H9 (cell line): ENCODE results near the gene PTPN11. TPM values are rescaled to one million over a fixed set of nuclear protein-coding genes. Genes with fewer than 3 reads are reported as not detected.

ENCODE experiments used
- DNase-seq: peaks from one replicate; pipeline ENCODE4 v3.0.0-alpha.2; 2017
- H2AFZ ChIP-seq: one replicate; pipeline ENCODE4 v1.6.1; 2013; ENCODE audit warnings: mild to moderate bottlenecking, low read length, control low read depth, moderate library complexity
- H2AK5ac ChIP-seq: 2 replicates; pipeline ENCODE4 v1.6.1; 2013; ENCODE audit warnings: low read length, control low read depth, mixed read lengths; ENCODE audit not compliant: insufficient read length
- H2BK120ac ChIP-seq: one replicate; pipeline ENCODE4 v1.6.1; 2013; ENCODE audit warnings: low read depth, mild to moderate bottlenecking, low read length, control low read depth, inconsistent platforms; ENCODE audit not compliant: poor library complexity, severe bottlenecking
- H2BK12ac ChIP-seq: 2 replicates; pipeline ENCODE4 v1.6.1; 2013; ENCODE audit warnings: low read length, control low read depth, mixed read lengths, low read depth; ENCODE audit not compliant: insufficient read length
- H2BK15ac ChIP-seq: 2 replicates; pipeline ENCODE4 v1.6.1; 2013; ENCODE audit warnings: low read depth, low read length, control low read depth
- H2BK20ac ChIP-seq: one replicate; pipeline ENCODE4 v1.6.1; 2013; ENCODE audit warnings: low read depth, mild to moderate bottlenecking, low read length, control low read depth, inconsistent platforms; ENCODE audit not compliant: poor library complexity, severe bottlenecking
- H2BK5ac ChIP-seq: 2 replicates; pipeline ENCODE4 v1.6.1; 2013; ENCODE audit warnings: low read length, control low read depth, mixed read lengths; ENCODE audit not compliant: insufficient read length
- H3K14ac ChIP-seq: 2 replicates; pipeline ENCODE4 v1.6.1; 2013; ENCODE audit warnings: low read length, control low read depth; ENCODE audit not compliant: insufficient read depth
- H3K18ac ChIP-seq: 2 replicates; pipeline ENCODE4 v1.6.1; 2013; ENCODE audit warnings: low read depth, mild to moderate bottlenecking, mixed read lengths, low read length, control low read depth; ENCODE audit not compliant: insufficient read length
- H3K23ac ChIP-seq: 2 replicates; pipeline ENCODE4 v1.6.1; 2013; ENCODE audit warnings: low read length, control low read depth, mixed read lengths, low read depth; ENCODE audit not compliant: insufficient read length
- H3K23me2 ChIP-seq: 2 replicates; pipeline ENCODE4 v1.6.1; 2013; ENCODE audit warnings: low read depth, mild to moderate bottlenecking, mixed read lengths, low read length, control low read depth; ENCODE audit not compliant: insufficient read length, poor library complexity, severe bottlenecking
- H3K27ac ChIP-seq: 2 replicates; pipeline ENCODE4 v1.5.1; 2013; ENCODE audit warnings: low read length, control low read depth, mixed read lengths, low read depth; ENCODE audit not compliant: insufficient read length
- H3K27me3 ChIP-seq: 2 replicates; pipeline ENCODE4 v1.6.1; 2013; ENCODE audit warnings: low read length, control low read depth, inconsistent platforms; ENCODE audit not compliant: insufficient read depth
- H3K4ac ChIP-seq: 2 replicates; pipeline ENCODE4 v1.6.1; 2013; ENCODE audit warnings: low read depth, mild to moderate bottlenecking, control low read depth, inconsistent platforms, low read length, moderate library complexity
- H3K4me1 ChIP-seq: 2 replicates; pipeline ENCODE4 v1.6.1; 2013; ENCODE audit warnings: low read length, control low read depth, inconsistent platforms; ENCODE audit not compliant: insufficient read depth
- H3K4me2 ChIP-seq: 2 replicates; pipeline ENCODE4 v1.6.1; 2013; ENCODE audit warnings: low read length, control low read depth, mixed read lengths; ENCODE audit not compliant: insufficient read length, insufficient read depth
- H3K56ac ChIP-seq: 2 replicates; pipeline ENCODE4 v1.6.1; 2013; ENCODE audit warnings: low read depth, mild to moderate bottlenecking, mixed read lengths, low read length, control low read depth; ENCODE audit not compliant: insufficient read length
- H3K79me1 ChIP-seq: 2 replicates; pipeline ENCODE4 v1.6.1; 2013; ENCODE audit warnings: low read depth, mild to moderate bottlenecking, moderate library complexity, low read length, control low read depth, inconsistent platforms; ENCODE audit not compliant: insufficient read depth, poor library complexity, severe bottlenecking
- H3K79me2 ChIP-seq: 2 replicates; pipeline ENCODE4 v1.6.1; 2013; ENCODE audit warnings: low read length, control low read depth, inconsistent platforms; ENCODE audit not compliant: insufficient read depth
- H3K9ac ChIP-seq: 2 replicates; pipeline ENCODE4 v1.6.1; 2013; ENCODE audit warnings: low read length, control low read depth, mixed read lengths; ENCODE audit not compliant: insufficient read length; ENCODE audit errors: extremely low read depth
- H3K9me3 ChIP-seq: one replicate; pipeline ENCODE4 v1.6.1; 2013; ENCODE audit warnings: low read depth, low read length, inconsistent platforms; ENCODE audit not compliant: control insufficient read depth
- H3T11ph ChIP-seq: one replicate; pipeline ENCODE4 v1.6.1; 2013; ENCODE audit warnings: mild to moderate bottlenecking, low read length, control low read depth, inconsistent platforms
- H4K20me1 ChIP-seq: one replicate; pipeline ENCODE4 v1.6.1; 2013; ENCODE audit not compliant: control insufficient read depth, insufficient read length, insufficient read depth
- H4K5ac ChIP-seq: 2 replicates; pipeline ENCODE4 v1.6.1; 2013; ENCODE audit warnings: low read depth, mild to moderate bottlenecking, mixed read lengths, low read length, control low read depth; ENCODE audit not compliant: insufficient read length
- H4K8ac ChIP-seq: replicated peaks from 2 replicates; pipeline ENCODE4 v1.6.1; 2013; ENCODE audit warnings: low read length, control low read depth, mixed read lengths, low read depth; ENCODE audit not compliant: insufficient read length
- H4K91ac ChIP-seq: 2 replicates; pipeline ENCODE4 v1.6.1; 2013; ENCODE audit warnings: low read depth, mild to moderate bottlenecking, moderate library complexity, mixed read lengths, low read length, control low read depth; ENCODE audit not compliant: insufficient read length
- H3K27ac Mint-ChIP-seq, 3 experiments: 2 replicates in 2 of 3; 3 replicates in 1 of 3; pipeline ENCODE4 v1.8.0; 2020 to 2021; ENCODE audit warnings: mixed read lengths in 3 of 3, mild to moderate bottlenecking in 1 of 3, moderate library complexity in 1 of 3
- H3K27me3 Mint-ChIP-seq: 2 replicates; pipeline ENCODE4 v1.8.0; 2021; ENCODE audit warnings: low read depth, mild to moderate bottlenecking, moderate library complexity, mixed read lengths
- H3K36me3 Mint-ChIP-seq, 3 experiments: 2 replicates in 2 of 3; 3 replicates in 1 of 3; pipeline ENCODE4 v1.8.0; 2020 to 2021; ENCODE audit warnings: low read depth in 3 of 3, mixed read lengths in 3 of 3; ENCODE audit not compliant: insufficient read depth in 1 of 3
- H3K4me1 Mint-ChIP-seq, 2 experiments: 2 replicates each; pipeline ENCODE4 v1.8.0; 2020; ENCODE audit warnings: mixed read lengths in 2 of 2
- H3K4me3 Mint-ChIP-seq, 2 experiments: 2 replicates in 1 of 2; 3 replicates in 1 of 2; pipeline ENCODE4 v1.8.0; 2020 to 2021; ENCODE audit warnings: mild to moderate bottlenecking in 2 of 2, mixed read lengths in 2 of 2, moderate library complexity in 1 of 2
- H3K9me3 Mint-ChIP-seq, 2 experiments: 2 replicates in 1 of 2; 3 replicates in 1 of 2; pipeline ENCODE4 v1.8.0; 2020; ENCODE audit warnings: mild to moderate bottlenecking in 2 of 2, mixed read lengths in 2 of 2, moderate library complexity in 1 of 2
- CTCF ChIP-seq: fragments of 200-600 bp; sonication (generic); conservative IDR thresholded peaks from 3 replicates; pipeline ENCODE4 v1.8.0; 2021; ENCODE audit warnings: antibody characterized with exemption, mild to moderate bottlenecking
- WGBS: extraction: QIAGEN DNeasy Blood & Tissue Kit; methylation state at CpG from one replicate; pipeline ENCODE4 v1.1.7; 2013; ENCODE audit warnings: missing lambda C conversion rate, low lambda C conversion rate, mixed read lengths; ENCODE audit not compliant: insufficient read length; ENCODE audit errors: extremely low coverage; 5-methylcytosine and 5-hydroxymethylcytosine counted together
- total RNA-seq: library from RNA; stranded (reverse); gene quantifications from 2 replicates; pipeline ENCODE4 v1.2.1, GENCODE V29; 2021

Gene PTPN11
- total RNA-seq, 1 experiment from 2014 or later, result 112 TPM

- no peak overlapping the region for H2BK15ac ChIP-seq
- H3K14ac ChIP-seq, result no peak overlapping the region
- H3K27ac ChIP-seq, result no peak overlapping the region
- Mint-ChIP-seq H3K4me3 (no peak overlapping the region), H3K4me1 (no peaks in the 10 kb centered on the region), H3K36me3 (peaks cover 16 to 65% (median 41%) of the 10 kb centered on the region in 3 experiments; a peak in 6 of 7 replicates), H3K27ac (no peak overlapping the region), H3K27me3 (no peaks in the 10 kb centered on the region; the same call in 1 of the 2 replicates), H3K9me3 (no peaks in the 10 kb centered on the region)
- no peak overlapping the region for H3K4ac ChIP-seq
- no peak overlapping the region for H4K91ac ChIP-seq
- no peak overlapping the region for H2AK5ac ChIP-seq
- no peak overlapping the region for H2BK12ac ChIP-seq
- no peaks in the 10 kb centered on the region for H3K4me1 ChIP-seq
- H2BK5ac ChIP-seq, result no peak overlapping the region
- H3K79me1 ChIP-seq, result no peaks in the 10 kb centered on the region
- H3K9me3 ChIP-seq, result no peaks in the 10 kb centered on the region
- no peak overlapping the region for H2BK120ac ChIP-seq
- H3K9ac ChIP-seq, result no peak overlapping the region
- H2AFZ ChIP-seq, result no peak overlapping the region
- no peak for DNase-seq
- no peak overlapping the region for H4K5ac ChIP-seq
- no peaks in the 10 kb centered on the region for H4K20me1 ChIP-seq
- whole genome bisulfite sequencing, result no CpG with 5 or more reads among the region's 3 CpGs
- no peak overlapping the region for H3K56ac ChIP-seq
- H3T11ph ChIP-seq, result no peak overlapping the region
- H3K4me2 ChIP-seq, result no peak overlapping the region
- TF ChIP-seq CTCF, result no peak
- no peak overlapping the region for H3K23ac ChIP-seq
- no peaks in the 10 kb centered on the region for H3K23me2 ChIP-seq
- no peak overlapping the region for H4K8ac ChIP-seq
- H3K18ac ChIP-seq, result no peak overlapping the region
- no peaks in the 10 kb centered on the region for H3K27me3 ChIP-seq
- H2BK20ac ChIP-seq, result no peak overlapping the region
- H3K79me2 ChIP-seq, result no peaks in the 10 kb centered on the region
Measured at GRCh38 chr12:112496496-112496895, 77.7 kb downstream of the PTPN11 start.
